ENCODE measurements around the gene DNPH1. TPM values are rescaled to one million over a fixed set of nuclear protein-coding genes. Genes with fewer than 3 reads are reported as not detected.

Gene DNPH1
- total and polyA plus RNA-seq, 9 of the 15 experiments (the other 6 are each of a cell fraction or from before 2014, with no cell fraction given): 7.3 to 300 (median 68.7) TPM

DNA sequence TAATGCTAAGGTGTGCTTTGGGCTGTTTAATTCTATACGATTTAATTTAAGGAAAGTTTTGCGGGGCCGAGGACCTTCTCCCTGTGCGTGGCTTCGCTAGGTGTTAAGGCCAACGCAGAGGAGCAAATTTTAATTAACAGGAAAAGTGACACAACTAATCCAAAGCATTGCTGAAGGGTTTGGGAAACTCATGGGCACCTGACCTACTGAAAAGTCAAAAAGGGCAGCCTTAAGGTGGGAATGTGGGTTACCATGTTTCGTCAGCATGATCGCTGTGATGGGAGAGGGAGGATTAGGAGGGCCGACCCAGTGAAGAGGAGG lies 47.7 kb downstream of the DNPH1 start (continued):
- no peak for TF ChIP-seq SNRNP70 (optimal IDR thresholded peaks at IDR 0.05; ENCODE audit: low read depth, low read length)
- no peak for TF ChIP-seq PTBP1 (IDR thresholded peaks at IDR 0.05; ENCODE audit: low read depth, low read length)
- TF ChIP-seq DNMT1 (IDR thresholded peaks at IDR 0.05): no peak
- TF ChIP-seq HCFC1 (IDR thresholded peaks at IDR 0.05; ENCODE audit: low read depth, low read length): no peak
- TF ChIP-seq CEBPG (CRISPR knock-in tag; IDR thresholded peaks at IDR 0.05): no peak
- peak in 1 of 2 experiments; percentile 24; a peak in 2 of 4 replicates for TF ChIP-seq CEBPG (tag; conservative IDR thresholded peaks at IDR 0.05 in 1 of 2, IDR thresholded peaks at IDR 0.05 in 1 of 2)
- no peak for TF ChIP-seq ARNT (IDR thresholded peaks at IDR 0.05)
- TF ChIP-seq, protein P1, sequence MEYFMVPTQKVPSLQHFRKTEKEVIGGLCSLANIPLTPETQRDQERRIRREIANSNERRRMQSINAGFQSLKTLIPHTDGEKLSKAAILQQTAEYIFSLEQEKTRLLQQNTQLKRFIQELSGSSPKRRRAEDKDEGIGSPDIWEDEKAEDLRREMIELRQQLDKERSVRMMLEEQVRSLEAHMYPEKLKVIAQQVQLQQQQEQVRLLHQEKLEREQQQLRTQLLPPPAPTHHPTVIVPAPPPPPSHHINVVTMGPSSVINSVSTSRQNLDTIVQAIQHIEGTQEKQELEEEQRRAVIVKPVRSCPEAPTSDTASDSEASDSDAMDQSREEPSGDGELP (CRISPR knock-in tag; IDR thresholded peaks at IDR 0.05; ENCODE audit: borderline replicate concordance): no peak
- TF ChIP-seq RUNX1 (IDR thresholded peaks at IDR 0.05; ENCODE audit: low read depth): no peak
- TF ChIP-seq, protein P2, sequence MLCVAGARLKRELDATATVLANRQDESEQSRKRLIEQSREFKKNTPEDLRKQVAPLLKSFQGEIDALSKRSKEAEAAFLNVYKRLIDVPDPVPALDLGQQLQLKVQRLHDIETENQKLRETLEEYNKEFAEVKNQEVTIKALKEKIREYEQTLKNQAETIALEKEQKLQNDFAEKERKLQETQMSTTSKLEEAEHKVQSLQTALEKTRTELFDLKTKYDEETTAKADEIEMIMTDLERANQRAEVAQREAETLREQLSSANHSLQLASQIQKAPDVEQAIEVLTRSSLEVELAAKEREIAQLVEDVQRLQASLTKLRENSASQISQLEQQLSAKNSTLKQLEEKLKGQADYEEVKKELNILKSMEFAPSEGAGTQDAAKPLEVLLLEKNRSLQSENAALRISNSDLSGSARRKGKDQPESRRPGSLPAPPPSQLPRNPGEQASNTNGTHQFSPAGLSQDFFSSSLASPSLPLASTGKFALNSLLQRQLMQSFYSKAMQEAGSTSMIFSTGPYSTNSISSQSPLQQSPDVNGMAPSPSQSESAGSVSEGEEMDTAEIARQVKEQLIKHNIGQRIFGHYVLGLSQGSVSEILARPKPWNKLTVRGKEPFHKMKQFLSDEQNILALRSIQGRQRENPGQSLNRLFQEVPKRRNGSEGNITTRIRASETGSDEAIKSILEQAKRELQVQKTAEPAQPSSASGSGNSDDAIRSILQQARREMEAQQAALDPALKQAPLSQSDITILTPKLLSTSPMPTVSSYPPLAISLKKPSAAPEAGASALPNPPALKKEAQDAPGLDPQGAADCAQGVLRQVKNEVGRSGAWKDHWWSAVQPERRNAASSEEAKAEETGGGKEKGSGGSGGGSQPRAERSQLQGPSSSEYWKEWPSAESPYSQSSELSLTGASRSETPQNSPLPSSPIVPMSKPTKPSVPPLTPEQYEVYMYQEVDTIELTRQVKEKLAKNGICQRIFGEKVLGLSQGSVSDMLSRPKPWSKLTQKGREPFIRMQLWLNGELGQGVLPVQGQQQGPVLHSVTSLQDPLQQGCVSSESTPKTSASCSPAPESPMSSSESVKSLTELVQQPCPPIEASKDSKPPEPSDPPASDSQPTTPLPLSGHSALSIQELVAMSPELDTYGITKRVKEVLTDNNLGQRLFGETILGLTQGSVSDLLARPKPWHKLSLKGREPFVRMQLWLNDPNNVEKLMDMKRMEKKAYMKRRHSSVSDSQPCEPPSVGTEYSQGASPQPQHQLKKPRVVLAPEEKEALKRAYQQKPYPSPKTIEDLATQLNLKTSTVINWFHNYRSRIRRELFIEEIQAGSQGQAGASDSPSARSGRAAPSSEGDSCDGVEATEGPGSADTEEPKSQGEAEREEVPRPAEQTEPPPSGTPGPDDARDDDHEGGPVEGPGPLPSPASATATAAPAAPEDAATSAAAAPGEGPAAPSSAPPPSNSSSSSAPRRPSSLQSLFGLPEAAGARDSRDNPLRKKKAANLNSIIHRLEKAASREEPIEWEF (CRISPR knock-in tag; IDR thresholded peaks at IDR 0.05): 0 out of 2 replicates have a peak, but pooled peaks have one; percentile 42
- peak; percentile 57; the same call in 1 of the 2 replicates for TF ChIP-seq BRD4 (IDR thresholded peaks at IDR 0.05)
- no peak for TF ChIP-seq HDAC3 (IDR thresholded peaks at IDR 0.05; ENCODE audit: borderline replicate concordance, partially characterized antibody)
